ENCODE measurements around the gene ZSCAN31. TPM values are rescaled to one million over a fixed set of nuclear protein-coding genes. Genes with fewer than 3 reads are reported as not detected.

ZSCAN31 gene
- total RNA-seq, 4 donors from 2014 or later: 9.0 to 28.3 (median 17.0) TPM

Small RNA genes within 50 kb of the gene (small RNA-seq; reads per million reads assigned to genes)
- gene AL021997.1 (0 reads per million in 4 donors), gene AL021997.2 (0 reads per million in 4 donors)

Other genes with a start within 250 kb of the ZSCAN31 start
- 10 to 100 TPM in 1 of 4 donors, 1 to 10 TPM in 2, not detected in 1; 7.5 to 19.5 (median 9.5) TPM for gene ZSCAN16, start 211.5 kb downstream of the ZSCAN31 start, total RNA-seq
- 10 to 100 TPM; 12.3 to 37.0 (median 15.5) TPM for gene ZKSCAN8, start 194.3 kb downstream of the ZSCAN31 start, total RNA-seq
- 10 to 100 TPM; 12.6 to 26.1 (median 16.7) TPM for gene ZSCAN9, start 110.9 kb downstream of the ZSCAN31 start, total RNA-seq
- 1 to 10 TPM in 3 of 4 donors, under 1 TPM in 1; 0.60 to 9.0 (median 4.9) TPM for gene ZKSCAN4, start 83.9 kb downstream of the ZSCAN31 start, total RNA-seq
- 1 to 10 TPM in 1 of 4 donors, under 1 TPM in 2, not detected in 1; 0.55 to 7.9 (median 0.64) TPM for gene NKAPL, start 76.9 kb downstream of the ZSCAN31 start, total RNA-seq
- 10 to 100 TPM; 13.9 to 19.4 (median 17.6) TPM for gene ZSCAN26, start 69.0 kb downstream of the ZSCAN31 start, total RNA-seq
- 1 to 10 TPM in 3 of 4 donors, under 1 TPM in 1; 0.75 to 3.2 (median 2.3) TPM for gene PGBD1, start 54.6 kb downstream of the ZSCAN31 start, total RNA-seq
- gene ZKSCAN3, start 13.8 kb upstream of the ZSCAN31 start, total RNA-seq: 1 to 10 TPM; 1.4 to 5.2 (median 4.3) TPM
- gene ZSCAN12, start 63.6 kb upstream of the ZSCAN31 start, total RNA-seq: 1 to 10 TPM; 1.2 to 6.2 (median 3.5) TPM
- gene ZSCAN23, start 107.3 kb upstream of the ZSCAN31 start, total RNA-seq: 10 to 100 TPM in 1 of 4 donors, 1 to 10 TPM in 1, under 1 TPM in 1, not detected in 1; 0.55 to 17.1 (median 2.5) TPM
- not detected for gene GPX6, start 179.6 kb upstream of the ZSCAN31 start, total RNA-seq
- not detected for gene GPX5, start 189.7 kb upstream of the ZSCAN31 start, total RNA-seq